ENCODE measurements around the gene CPZ. TPM values are rescaled to one million over a fixed set of nuclear protein-coding genes. Genes with fewer than 3 reads are reported as not detected.
"Not testable (repeated sequence)": the region's sequence is repeated elsewhere in the genome, so short reads cannot be mapped to it uniquely, and the experiment has no call there.

The CPZ gene
- total RNA-seq, 1 experiment from 2014 or later, result not detected

DNA sequence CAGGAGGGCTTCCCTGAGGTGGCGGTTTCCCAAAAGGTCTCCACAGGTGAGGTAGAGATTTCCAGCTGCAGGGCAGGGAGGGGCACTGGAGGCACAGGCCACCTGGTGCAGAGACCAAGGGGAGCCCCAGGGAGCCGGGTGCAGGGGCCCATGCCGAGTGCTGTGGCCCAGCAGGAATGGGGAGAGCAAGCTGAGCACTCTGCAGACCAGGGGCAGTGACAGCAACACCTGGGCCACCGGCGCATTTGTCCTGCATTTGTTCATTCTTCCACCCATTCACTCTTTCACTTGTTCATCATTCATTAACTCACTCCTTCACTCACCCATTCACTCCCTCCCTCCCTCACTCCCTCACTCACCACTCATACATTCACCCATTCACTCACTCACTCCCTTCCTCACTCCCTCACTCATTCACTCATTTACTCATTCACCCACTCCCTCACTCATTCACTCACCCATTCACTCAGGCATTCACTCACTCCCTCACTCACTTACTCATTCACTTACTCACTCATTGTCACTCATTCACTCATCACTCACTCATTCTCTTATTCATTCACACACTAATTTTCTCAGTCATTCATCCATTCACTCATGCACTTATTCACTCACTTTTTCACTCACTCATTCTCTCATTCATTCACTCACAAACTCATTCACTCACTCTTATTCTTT, 16.3 kb downstream of the CPZ start:
- DNase-seq (ENCODE audit: low read depth), result no peak

DNA sequence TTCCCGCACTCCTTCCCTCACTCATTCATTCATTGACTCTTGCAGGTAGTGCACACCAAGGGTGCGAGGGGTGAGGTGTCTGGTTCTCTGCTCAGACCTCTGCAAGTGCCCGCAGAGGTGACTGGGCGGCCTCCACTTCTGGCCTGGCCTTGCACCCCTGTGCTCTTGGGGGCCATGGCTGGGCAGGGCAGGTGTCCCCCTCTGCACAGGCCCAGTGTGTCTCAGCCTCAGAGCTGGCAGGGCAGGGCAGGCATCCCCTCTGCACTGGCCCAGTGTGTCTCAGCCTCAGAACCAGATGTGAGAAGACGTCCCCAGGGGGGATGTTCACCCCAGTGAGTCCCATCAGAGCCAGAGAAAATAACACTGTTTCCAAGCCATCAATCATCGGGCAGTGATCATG, 16.8 kb downstream of the CPZ start:
- no peak for DNase-seq (ENCODE audit: low read depth)

DNA sequence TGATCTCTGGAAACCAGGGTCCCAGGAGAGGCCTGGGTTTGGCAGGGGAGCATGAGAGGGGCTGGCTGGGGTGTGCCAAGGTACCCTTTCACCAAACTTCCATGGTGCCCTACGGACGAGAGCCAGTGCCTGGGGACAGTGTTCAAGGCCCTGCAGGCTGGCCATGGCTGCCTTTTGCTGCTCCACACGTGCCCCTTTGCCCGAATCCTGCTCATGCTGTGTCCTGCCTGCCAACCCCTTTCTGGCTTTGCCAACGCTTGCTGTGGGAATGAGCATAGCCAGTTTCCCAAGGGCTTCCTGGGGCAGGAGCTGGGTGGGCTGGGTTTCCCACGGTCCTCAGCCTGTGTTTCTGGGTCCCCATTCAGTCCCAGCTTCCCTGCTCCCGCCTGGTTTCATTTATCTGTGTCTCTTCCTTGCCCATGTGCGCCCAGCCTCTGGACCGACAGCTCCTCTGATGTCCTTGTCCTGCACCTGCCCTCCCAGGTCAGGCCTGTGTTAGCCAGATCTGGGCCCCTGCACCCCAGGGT, 17.3 kb downstream of the CPZ start:
- no peak for DNase-seq (ENCODE audit: low read depth)

DNA sequence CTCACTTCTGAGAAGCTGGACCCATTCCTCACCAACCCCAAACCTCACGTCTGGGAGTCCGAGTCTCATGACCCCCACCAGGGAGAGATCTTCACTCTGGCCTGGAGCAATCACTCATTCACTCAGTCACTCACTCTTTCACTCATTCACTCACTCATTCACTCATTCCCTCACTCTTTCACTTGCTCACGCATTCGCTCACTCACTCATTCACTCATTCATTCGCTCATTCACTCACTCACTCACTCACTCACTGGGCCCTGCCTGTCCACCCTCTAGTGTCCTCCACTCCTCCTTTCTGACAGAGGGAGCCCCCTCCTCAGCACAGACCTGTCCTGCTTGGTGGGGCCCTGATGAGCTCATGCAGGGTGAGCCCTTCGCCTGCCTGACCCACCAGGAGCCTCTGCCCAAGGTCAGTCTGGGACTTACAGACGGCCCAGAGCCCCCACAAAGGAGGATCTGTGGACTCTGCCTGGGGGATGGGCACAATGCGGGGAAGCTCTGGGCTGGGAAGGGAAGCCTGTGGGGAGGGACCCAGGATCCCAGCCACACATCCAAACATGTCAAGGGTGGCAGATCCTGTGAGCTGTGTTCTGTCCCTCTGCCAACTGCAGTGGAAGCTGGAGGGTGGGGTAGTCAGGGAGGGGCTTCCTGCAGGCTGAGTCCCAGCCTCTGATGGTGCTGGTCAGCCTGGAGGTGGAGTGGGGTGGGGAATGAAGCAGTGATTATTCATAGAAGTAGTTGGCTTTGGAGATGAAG, 18.5 kb downstream of the CPZ start:
- no peak for DNase-seq (ENCODE audit: low read depth)

DNA sequence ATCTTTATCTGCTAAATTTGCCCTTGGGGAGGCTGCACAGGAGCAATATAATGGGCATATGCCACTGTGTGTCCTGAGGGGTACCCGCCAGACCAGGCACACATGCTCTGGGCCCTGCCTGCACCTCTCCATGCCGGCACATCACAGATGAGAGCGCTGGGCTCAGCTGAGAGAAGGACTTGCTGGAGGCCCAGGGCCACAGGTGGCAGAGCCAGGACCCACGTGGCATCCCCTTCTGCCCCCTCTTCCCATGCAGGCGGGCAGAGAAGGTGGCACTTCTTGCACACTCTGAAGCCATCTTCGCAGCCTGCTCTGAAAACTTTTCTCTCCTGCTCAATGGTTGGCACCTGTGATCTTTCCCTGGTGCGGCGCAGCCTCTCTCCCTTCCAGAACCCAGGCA, 20.1 kb downstream of the CPZ start:
- DNase-seq (ENCODE audit: low read depth), result no peak

DNA sequence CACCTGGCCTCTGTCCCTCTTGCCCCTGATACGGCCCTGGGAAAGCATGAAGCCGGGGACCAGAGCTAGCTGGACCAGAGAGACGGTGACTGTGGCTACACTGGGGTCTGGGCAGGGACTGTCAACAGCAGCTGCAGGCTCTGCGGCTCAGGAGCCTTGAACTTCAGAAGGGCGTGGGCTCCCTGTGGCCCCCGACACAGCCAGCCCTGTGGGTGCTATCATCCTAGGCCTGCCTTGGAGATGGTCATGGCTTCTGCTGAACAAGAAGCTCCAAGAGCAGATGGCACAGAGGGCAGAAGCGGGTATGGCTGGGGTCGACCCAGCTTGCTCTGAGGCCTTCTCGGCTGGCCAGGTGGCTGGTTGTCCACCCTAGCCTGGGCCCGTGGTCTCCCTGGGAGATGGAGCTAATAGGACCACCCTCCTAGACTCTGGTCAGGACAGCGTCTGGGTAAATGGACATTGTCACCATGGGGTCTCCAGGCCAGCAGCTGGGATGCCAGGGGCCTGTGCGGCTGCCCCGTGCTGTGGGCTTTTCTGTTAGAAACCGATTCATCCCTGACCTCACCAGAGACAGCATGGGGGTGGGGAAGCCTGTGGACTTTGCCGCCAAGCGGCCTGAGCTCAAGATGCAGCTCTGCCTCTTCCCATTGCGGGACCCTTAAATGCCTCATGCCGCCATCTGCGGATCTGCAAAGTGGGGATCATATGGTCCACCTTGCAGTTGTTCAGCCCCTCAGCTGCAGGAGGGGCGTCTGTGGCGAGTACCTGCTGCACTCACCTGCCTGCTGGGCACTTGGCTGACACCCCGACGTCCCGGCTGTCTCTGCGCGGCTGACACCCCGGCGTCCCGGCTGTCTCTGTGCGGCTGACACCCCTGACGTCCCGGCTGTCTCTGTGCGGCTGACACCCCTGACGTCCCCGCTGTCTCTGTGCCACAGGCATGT, 21.1 kb downstream of the CPZ start:
- DNase-seq (ENCODE audit: low read depth), result no peak

DNA sequence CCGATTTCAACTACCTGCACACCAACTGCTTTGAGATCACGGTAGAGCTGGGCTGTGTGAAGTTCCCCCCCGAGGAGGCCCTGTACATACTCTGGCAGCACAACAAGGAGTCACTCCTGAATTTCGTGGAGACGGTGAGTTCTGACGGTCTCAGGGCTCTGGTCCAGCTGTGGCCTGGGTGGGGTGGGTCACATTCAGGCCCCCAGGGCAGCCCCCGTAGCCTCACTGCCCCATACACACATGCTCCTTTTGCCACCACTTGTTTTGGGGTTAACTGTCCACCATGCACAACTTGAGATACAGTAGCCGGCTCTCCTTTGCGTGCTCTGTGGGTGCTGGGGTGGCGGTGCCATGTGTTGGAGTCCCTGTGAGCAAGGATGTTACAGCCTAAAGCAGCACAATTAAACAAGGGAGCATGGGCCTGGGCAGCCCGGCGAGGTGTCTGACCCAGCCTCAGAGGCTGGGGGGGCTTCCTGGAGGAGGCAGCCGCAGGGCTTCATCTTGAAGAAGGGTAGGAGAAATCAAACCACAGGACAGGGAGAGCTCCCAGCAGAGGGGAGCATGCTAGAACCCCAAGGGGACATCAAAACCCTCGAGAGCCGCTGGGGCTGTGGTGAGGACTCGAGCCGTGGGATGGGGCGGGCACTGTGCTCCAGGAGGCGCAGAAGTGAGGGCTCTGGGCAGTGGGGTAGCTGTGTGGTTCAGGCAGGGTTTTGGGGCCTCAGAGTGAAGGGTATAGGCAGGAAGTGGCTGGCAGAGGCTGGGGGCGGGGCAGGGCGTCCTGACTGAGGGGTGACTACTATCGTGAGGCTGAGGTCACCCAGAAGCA, 22.0 kb downstream of the CPZ start:
- DNase-seq (ENCODE audit: low read depth), result no peak

DNA sequence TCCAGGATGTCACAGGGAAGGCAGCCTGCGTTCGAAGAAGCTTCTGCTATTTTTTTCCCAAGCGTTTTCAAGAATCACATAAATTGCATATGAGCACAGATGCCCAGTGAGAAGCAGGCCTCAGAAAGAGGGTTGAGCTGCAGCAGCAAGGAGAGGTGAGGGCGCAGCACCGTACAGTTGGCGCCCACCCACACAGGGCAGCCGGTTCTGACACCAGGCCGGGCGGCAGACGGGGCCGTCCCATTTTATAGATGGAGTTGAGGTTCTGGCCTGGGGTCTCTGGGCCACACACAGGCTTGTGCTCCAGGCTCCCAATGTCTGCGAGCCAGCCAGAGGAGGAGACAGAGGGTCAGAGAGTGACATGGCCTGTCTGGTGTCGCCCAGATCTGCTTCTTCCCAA, 22.8 kb downstream of the CPZ start:
- no peak for DNase-seq (ENCODE audit: low read depth)

DNA sequence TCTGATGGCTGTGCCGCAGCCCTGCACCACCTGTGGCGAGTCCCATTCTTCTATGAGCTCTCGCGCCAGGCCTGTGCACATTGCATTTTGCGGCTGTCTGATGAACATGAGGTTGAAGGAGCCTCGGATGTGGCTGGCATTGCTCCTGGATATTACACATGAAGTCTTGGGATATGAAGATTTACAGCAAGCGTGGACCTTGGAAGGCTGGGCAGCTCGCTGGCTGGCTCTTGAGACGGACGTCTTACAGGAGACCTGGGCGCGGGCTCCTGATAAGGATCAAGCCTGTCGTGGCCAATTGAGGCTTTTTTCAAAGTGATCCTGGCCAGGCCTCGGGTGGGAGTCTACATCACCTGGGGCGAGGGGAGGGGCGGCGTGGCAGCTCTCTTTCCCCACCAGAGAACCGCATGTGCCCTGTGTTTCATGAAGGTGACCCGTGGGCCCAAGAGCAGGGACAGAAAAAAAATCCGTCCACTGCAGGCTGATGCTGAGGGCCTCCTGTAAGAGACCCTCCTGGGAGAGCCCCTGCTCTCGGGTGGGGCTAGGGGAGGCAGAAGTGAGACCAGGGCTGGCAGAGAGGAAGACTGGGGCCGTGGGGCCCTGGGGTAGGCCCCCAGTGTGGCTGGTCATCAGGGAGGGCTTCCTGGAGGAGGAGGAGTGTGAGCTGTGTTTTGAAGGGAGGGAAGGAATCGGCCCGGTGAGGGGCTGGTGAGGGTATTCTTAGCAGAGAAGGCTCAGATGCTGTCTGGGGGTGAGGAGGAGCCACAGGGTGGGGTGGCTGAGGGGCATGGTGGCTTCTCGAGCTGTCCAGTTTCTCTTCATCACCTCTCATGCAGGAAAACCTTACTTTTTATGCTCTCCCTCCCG, 23.6 kb downstream of the CPZ start:
- DNase-seq (ENCODE audit: low read depth), result no peak

DNA sequence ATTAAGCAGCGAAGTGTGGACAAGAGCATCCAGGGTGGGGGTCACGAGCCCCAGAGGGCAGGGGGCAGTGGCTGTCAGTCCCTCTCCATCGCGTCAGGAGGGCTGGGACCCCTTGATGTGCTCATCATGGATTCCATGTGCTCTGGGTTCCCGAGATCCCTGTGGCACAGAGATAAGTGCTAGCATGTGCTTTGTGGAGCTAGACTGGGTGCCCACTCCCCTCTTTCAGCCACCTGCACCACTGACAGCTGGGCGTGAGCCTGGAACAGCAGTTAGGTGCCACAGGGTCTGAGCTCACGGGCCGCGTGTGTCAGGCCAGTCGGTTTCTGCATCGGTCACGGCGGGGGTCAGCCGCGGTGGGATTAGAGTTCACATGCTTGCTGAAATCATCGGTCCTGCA, 24.3 kb downstream of the CPZ start:
- no peak for DNase-seq (ENCODE audit: low read depth)

DNA sequence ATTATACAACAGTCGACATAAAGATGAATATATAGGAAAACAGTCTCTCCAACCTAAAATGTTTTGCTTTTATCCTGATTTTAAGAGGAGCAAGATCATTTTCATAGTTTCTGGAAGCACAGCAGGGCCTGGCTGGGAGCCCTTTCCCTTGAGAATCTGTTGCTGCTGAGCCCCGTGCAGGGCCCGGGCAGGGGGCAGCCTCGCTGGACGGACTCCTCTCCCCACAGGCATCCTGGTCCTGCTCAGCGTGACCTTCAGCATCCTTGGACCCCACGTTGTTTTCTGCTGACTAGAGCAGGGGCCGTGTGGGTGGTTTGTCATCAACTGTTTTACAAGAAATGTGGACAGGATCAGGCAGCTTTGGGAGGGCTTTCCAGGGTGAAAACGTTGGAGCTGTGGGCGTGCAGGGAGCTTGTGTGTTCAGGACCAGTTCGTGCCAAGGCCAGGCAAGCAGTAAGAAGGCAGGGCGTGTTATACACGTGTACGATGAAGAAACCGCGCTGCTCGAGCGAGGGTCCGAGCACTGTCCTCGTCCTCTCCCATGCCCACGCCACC, 25.0 kb downstream of the CPZ start:
- no peak for DNase-seq (ENCODE audit: low read depth)

DNA sequence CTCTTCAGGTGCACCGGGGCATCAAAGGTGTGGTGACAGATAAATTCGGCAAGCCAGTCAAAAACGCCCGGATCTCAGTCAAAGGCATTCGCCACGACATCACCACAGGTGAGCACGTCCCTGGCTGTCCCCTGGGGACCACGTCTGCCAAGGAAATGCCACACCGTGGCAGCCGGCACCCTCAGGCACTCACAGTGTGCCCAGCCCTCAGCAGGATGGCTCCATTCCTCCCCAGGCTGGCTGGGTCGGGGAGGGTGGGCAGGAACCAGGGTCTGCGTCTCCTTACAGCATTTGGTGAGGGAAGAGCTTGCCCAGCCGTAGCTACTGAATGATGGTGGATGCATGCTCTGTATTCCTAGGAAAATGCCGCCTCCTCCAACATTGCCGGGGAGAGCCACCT, 25.9 kb downstream of the CPZ start:
- no peak for DNase-seq (ENCODE audit: low read depth)

DNA sequence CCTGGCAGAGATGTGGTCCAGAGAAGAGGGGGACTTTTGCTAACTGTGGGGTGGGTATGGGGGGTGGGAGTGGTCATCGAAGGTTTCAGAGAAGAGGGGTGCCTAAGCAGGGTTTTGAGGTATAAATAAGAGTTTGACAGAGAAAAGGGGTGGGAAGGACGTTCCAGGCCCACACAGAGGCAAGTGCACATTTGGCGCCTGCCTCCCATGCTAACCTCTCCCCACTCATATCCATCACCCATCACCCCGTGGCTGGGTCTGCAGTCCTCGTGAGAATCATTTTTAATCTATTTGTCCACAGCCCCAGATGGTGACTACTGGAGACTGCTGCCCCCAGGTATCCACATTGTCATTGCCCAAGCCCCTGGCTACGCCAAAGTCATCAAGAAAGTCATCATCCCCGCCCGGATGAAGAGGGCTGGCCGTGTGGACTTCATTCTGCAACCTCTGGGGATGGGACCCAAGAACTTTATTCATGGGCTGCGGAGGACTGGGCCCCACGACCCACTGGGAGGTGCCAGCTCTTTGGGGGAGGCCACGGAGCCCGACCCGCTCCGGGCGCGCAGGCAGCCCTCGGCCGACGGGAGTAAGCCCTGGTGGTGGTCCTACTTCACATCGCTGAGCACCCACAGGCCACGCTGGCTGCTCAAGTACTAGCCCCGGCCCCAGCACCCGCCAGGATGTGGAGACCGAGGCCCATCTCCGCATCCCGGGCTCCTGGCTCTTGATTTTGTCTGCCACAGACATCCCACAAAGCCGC, 26.6 kb downstream of the CPZ start:
- no peak for DNase-seq (ENCODE audit: low read depth)

DNA sequence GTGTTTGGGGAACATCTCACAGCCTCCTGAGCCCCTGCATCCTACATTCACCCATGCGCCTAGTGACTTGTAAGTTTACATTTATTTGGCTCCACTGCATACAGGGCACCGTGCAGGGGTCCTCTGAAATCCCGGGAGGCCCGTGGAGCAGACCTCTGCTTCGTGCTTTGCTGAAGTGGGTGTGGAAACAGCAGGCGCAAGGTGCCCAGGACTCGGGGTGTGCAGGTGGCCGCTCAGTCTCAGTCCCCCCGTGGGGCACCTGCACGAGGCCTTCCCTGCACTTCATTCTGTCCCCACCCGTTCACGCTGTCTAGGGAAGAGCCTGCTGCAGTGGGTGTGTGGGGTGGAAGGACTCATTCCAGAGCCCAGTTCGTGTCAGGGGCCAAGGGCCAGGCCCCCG, 28.6 kb downstream of the CPZ start:
- DNase-seq (ENCODE audit: low read depth), result not testable (repeated sequence)

DNA sequence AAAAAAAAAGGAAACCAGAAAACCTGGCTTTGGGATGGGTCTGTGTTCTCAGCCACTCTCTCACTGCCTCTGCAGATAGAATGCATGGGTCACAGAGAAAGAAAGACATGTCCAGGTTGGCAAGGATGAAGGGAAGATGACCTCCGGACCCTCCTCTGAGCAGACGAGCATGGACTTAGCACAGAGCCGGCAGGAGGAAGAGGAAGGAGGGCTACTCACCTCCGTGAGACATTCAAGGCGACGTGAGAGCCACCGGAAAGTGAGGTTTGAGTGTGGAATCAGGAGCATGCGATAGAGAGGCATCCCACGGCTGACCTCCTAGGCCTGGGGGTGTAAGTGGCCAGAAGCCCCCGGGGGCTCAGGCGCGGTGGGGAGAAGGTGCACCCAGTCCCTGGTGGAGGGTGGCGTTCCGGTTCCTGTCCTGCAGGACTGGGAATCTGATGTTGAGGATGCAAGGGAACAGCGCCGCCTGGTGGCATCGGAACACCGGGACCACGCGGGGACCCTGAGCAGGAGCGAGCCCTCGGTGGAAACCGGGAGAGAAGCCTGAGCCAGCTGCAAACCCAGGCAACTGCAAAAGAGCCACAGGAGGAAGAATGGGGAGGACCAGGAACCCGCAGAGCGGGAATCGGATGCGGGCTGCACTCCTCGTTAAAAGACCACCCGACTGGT, 32.2 kb downstream of the CPZ start:
- DNase-seq (ENCODE audit: low read depth), result not testable (repeated sequence)

DNA sequence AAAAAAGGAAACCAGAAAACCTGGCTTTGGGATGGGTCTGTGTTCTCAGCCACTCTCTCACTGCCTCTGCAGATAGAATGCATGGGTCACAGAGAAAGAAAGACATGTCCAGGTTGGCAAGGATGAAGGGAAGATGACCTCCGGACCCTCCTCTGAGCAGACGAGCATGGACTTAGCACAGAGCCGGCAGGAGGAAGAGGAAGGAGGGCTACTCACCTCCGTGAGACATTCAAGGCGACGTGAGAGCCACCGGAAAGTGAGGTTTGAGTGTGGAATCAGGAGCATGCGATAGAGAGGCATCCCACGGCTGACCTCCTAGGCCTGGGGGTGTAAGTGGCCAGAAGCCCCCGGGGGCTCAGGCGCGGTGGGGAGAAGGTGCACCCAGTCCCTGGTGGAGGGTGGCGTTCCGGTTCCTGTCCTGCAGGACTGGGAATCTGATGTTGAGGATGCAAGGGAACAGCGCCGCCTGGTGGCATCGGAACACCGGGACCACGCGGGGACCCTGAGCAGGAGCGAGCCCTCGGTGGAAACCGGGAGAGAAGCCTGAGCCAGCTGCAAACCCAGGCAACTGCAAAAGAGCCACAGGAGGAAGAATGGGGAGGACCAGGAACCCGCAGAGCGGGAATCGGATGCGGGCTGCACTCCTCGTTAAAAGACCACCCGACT, 37.8 kb downstream of the CPZ start:
- not testable (repeated sequence) for DNase-seq (ENCODE audit: low read depth)

DNA sequence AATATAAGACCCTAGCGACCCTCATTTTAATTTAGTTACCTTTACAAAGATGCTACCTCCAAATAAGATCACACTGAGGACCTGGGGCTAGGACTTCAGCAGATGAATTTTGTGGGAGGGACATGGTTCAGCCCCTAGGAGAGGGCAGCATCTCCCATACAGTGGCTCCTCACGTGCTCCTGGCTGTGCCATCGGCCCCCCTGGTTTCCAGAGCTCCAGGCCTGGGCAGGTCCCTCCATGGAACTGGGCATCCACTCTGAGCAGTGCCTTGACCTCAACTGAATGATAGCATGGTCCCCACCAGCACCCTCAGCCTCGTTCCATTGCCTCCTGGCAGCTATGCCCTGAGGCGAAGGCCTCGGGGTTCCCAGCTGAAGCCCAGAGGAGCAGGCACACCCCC, 39.3 kb downstream of the CPZ start:
- DNase-seq (ENCODE audit: low read depth), result not testable (repeated sequence)

DNA sequence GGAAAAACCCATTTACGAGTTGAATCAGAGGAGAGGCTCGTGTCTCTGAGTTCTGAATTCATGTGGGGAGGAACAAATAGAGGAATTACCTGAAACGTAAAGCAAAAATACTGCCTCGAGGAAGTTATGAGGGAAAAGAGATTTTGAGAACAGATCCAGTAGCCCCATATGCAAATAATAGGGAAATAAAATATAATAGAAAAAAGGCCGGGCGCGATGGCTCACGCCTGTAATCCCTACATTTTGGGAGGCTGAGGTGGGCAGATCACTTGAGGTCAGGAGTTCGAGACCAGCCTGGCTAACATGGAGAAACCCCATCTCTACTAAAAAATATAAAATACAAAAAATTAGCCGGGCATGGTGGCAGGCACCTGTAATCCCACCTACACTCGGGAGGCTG, 42.2 kb downstream of the CPZ start:
- not testable (repeated sequence) for DNase-seq (ENCODE audit: low read depth)

Data from HT1080 (cell line).